MM.1S (cell line): Measurements from ENCODE around the gene CR1.

ENCODE experiments used
- EZH2 ChIP-seq: fragments of 300-600 bp; sonication (generic); optimal IDR thresholded peaks from 2 replicates; pipeline ENCODE3; 2017; ENCODE audit warnings: low read depth, mild to moderate bottlenecking, antibody characterized with exemption, low read length, mixed read lengths
- EZH2phosphoT487 ChIP-seq: fragments of 300-600 bp; sonication (generic); IDR thresholded peaks from 2 replicates; pipeline ENCODE4 v1.6.1; 2018; ENCODE audit warnings: antibody characterized with exemption, low read length
- TF ChIP-seq, protein P1 (sequence below): fragments of 300-600 bp; sonication (generic); IDR thresholded peaks from 2 replicates; pipeline ENCODE4 v1.5.1; 2016; ENCODE audit warnings: antibody characterized with exemption, low read length, mixed read lengths

DNA sequence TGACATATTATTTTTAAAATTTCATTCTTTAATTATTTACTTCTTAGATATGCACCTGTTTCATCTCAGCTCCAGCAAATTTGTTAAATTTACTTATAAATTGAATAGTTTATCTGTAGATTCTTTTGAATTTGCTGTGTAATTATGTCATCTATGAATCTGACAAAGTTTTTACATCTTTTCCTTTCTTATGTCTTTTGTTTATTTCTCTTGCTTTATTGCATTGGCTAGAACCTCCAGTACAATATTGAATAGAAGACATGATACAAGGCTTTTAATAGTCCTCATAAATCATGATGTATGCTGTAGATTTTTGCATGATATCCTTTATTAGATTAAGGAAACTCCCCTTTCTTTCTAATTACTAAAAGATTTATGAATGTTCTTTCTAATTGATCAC is 20.8 kb downstream of the CR1 start:
- TF ChIP-seq EZH2: no peak
- TF ChIP-seq, protein P1, sequence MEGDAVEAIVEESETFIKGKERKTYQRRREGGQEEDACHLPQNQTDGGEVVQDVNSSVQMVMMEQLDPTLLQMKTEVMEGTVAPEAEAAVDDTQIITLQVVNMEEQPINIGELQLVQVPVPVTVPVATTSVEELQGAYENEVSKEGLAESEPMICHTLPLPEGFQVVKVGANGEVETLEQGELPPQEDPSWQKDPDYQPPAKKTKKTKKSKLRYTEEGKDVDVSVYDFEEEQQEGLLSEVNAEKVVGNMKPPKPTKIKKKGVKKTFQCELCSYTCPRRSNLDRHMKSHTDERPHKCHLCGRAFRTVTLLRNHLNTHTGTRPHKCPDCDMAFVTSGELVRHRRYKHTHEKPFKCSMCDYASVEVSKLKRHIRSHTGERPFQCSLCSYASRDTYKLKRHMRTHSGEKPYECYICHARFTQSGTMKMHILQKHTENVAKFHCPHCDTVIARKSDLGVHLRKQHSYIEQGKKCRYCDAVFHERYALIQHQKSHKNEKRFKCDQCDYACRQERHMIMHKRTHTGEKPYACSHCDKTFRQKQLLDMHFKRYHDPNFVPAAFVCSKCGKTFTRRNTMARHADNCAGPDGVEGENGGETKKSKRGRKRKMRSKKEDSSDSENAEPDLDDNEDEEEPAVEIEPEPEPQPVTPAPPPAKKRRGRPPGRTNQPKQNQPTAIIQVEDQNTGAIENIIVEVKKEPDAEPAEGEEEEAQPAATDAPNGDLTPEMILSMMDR: no peak
- no peak for TF ChIP-seq EZH2phosphoT487
